SK-N-SH (cell line): Measurements from ENCODE around the gene C16orf54.

Experiments used
- CHD2 ChIP-seq: fragments of 150-350 bp; IDR thresholded peaks from 2 replicates; pipeline ENCODE4 v1.6.1; 2018; ENCODE audit warnings: low read length; ENCODE audit not compliant: partially characterized antibody
- ELF1 ChIP-seq: IDR thresholded peaks from 2 replicates; pipeline ENCODE4 v1.4.0; 2012
- EP300 ChIP-seq, 2 experiments: IDR thresholded peaks; 2 replicates each; pipeline versions ENCODE4 v1.4.0 to v1.6.1; 2012; ENCODE audit warnings: borderline replicate concordance in 1 of 2, low read depth in 1 of 2, low read length in 1 of 2
- EZH2phosphoT487 ChIP-seq: fragments of 200-600 bp; sonication (generic); IDR thresholded peaks from 2 replicates; pipeline ENCODE4 v1.6.1; 2017; ENCODE audit warnings: low read depth, mixed run types, mild to moderate bottlenecking, antibody characterized with exemption, moderate library complexity, borderline replicate concordance
- FOXM1 ChIP-seq: IDR thresholded peaks from 2 replicates; pipeline ENCODE4 v1.4.0; 2012; ENCODE audit warnings: low read depth, mild to moderate bottlenecking
- JUND ChIP-seq: IDR thresholded peaks from 2 replicates; pipeline ENCODE4 v1.4.0; 2012
- MXI1 ChIP-seq: IDR thresholded peaks from 2 replicates; pipeline ENCODE4 v1.6.1; 2012; ENCODE audit warnings: mild to moderate bottlenecking, low read depth, low read length, improper control_type of control experiment
- RCOR1 ChIP-seq: fragments of 150-350 bp; IDR thresholded peaks from 2 replicates; pipeline ENCODE4 v1.6.1; 2017; ENCODE audit warnings: antibody characterized with exemption, low read length
- SIN3A ChIP-seq: IDR thresholded peaks from 2 replicates; pipeline ENCODE4 v1.6.1; 2012; ENCODE audit warnings: low read depth, mild to moderate bottlenecking, low read length, moderate library complexity, borderline replicate concordance
- TF ChIP-seq, protein P1 (sequence below): fragments of 200-600 bp; sonication (generic); IDR thresholded peaks from 2 replicates; pipeline ENCODE4 v1.6.1; 2017; ENCODE audit warnings: antibody characterized with exemption, mild to moderate bottlenecking, moderate library complexity
- TF ChIP-seq, protein P2 (sequence below): IDR thresholded peaks from 2 replicates; pipeline ENCODE4 v1.4.0; 2012; ENCODE audit warnings: low read depth, borderline replicate concordance
- TF ChIP-seq, protein P3 (sequence below): IDR thresholded peaks from 2 replicates; pipeline ENCODE4 v1.6.1; 2012; ENCODE audit warnings: mild to moderate bottlenecking, low read depth, low read length, moderate library complexity

DNA sequence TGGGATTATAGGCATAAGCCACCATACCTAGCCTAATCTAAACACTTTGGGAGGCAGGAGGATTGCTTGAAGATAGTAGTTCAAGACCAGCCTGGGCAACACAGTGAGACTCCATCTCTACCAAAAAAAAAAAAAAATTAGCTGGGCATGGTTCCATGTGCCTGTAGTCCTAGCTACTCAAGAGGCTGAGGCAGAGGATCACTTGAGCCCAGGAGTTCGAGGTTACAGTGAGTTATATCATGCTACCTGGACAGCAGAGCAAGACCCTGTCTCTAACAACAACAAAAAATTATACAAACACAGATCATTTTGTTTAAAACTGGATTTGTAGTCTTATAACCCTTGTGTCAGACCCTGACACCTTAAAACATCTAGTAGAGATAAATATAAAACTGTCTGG is 7.7 kb upstream of the C16orf54 start:
- TF ChIP-seq, protein P1, sequence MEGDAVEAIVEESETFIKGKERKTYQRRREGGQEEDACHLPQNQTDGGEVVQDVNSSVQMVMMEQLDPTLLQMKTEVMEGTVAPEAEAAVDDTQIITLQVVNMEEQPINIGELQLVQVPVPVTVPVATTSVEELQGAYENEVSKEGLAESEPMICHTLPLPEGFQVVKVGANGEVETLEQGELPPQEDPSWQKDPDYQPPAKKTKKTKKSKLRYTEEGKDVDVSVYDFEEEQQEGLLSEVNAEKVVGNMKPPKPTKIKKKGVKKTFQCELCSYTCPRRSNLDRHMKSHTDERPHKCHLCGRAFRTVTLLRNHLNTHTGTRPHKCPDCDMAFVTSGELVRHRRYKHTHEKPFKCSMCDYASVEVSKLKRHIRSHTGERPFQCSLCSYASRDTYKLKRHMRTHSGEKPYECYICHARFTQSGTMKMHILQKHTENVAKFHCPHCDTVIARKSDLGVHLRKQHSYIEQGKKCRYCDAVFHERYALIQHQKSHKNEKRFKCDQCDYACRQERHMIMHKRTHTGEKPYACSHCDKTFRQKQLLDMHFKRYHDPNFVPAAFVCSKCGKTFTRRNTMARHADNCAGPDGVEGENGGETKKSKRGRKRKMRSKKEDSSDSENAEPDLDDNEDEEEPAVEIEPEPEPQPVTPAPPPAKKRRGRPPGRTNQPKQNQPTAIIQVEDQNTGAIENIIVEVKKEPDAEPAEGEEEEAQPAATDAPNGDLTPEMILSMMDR: no peak
- TF ChIP-seq FOXM1: no peak
- no peak for TF ChIP-seq EP300 (IDR thresholded peaks at IDR 0.05; ENCODE audit: borderline replicate concordance in 1 of 2, low read depth in 1 of 2, low read length in 1 of 2)
- TF ChIP-seq RCOR1: no peak
- no peak for TF ChIP-seq SIN3A
- TF ChIP-seq MXI1: no peak
- TF ChIP-seq, protein P2, sequence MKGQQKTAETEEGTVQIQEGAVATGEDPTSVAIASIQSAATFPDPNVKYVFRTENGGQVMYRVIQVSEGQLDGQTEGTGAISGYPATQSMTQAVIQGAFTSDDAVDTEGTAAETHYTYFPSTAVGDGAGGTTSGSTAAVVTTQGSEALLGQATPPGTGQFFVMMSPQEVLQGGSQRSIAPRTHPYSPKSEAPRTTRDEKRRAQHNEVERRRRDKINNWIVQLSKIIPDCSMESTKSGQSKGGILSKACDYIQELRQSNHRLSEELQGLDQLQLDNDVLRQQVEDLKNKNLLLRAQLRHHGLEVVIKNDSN: no peak
- TF ChIP-seq ELF1: no peak
- TF ChIP-seq EZH2phosphoT487: no peak
- TF ChIP-seq, protein P3, sequence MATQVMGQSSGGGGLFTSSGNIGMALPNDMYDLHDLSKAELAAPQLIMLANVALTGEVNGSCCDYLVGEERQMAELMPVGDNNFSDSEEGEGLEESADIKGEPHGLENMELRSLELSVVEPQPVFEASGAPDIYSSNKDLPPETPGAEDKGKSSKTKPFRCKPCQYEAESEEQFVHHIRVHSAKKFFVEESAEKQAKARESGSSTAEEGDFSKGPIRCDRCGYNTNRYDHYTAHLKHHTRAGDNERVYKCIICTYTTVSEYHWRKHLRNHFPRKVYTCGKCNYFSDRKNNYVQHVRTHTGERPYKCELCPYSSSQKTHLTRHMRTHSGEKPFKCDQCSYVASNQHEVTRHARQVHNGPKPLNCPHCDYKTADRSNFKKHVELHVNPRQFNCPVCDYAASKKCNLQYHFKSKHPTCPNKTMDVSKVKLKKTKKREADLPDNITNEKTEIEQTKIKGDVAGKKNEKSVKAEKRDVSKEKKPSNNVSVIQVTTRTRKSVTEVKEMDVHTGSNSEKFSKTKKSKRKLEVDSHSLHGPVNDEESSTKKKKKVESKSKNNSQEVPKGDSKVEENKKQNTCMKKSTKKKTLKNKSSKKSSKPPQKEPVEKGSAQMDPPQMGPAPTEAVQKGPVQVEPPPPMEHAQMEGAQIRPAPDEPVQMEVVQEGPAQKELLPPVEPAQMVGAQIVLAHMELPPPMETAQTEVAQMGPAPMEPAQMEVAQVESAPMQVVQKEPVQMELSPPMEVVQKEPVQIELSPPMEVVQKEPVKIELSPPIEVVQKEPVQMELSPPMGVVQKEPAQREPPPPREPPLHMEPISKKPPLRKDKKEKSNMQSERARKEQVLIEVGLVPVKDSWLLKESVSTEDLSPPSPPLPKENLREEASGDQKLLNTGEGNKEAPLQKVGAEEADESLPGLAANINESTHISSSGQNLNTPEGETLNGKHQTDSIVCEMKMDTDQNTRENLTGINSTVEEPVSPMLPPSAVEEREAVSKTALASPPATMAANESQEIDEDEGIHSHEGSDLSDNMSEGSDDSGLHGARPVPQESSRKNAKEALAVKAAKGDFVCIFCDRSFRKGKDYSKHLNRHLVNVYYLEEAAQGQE: no peak
- no peak for TF ChIP-seq JUND
- TF ChIP-seq CHD2: no peak
